ENCODE results near the gene ZFAND3.

DNA sequence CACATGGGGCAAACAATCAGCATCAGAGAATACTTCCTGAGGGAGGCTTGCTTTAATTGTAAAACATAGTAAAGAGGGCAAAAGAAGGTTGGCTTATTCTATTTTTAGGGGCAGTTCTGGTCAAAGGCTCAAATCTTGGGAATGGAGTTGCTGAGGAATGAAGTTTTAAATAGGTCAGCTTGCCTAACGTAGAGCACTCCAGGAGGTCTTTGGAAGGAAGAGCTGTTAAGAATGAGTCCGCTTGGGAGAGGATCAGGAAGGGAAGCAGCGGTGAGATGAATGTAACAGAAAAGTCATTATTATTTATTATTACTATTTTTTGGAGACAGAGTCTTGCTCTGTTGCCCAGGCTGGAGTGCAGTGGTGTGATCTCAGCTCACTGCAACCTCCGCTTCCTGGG is 108.7 kb downstream of the ZFAND3 start:
- TF ChIP-seq EZH2 (IDR thresholded peaks at IDR 0.05; ENCODE audit: low read depth, unreplicated experiment) (no peak), POLR2AphosphoS5 (IDR thresholded peaks at IDR 0.05; ENCODE audit: low read depth) (no peak), EZH2phosphoT487 (IDR thresholded peaks at IDR 0.05; ENCODE audit: unreplicated experiment) (no peak), ZNF331 (CRISPR knock-in tag; IDR thresholded peaks at IDR 0.05; ENCODE audit: low read depth) (no peak)
- TF ChIP-seq, protein P1, sequence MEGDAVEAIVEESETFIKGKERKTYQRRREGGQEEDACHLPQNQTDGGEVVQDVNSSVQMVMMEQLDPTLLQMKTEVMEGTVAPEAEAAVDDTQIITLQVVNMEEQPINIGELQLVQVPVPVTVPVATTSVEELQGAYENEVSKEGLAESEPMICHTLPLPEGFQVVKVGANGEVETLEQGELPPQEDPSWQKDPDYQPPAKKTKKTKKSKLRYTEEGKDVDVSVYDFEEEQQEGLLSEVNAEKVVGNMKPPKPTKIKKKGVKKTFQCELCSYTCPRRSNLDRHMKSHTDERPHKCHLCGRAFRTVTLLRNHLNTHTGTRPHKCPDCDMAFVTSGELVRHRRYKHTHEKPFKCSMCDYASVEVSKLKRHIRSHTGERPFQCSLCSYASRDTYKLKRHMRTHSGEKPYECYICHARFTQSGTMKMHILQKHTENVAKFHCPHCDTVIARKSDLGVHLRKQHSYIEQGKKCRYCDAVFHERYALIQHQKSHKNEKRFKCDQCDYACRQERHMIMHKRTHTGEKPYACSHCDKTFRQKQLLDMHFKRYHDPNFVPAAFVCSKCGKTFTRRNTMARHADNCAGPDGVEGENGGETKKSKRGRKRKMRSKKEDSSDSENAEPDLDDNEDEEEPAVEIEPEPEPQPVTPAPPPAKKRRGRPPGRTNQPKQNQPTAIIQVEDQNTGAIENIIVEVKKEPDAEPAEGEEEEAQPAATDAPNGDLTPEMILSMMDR (conservative IDR thresholded peaks at IDR 0.05; ENCODE audit: low read depth in 2 of 2), result no peak
- TF ChIP-seq, protein P2, sequence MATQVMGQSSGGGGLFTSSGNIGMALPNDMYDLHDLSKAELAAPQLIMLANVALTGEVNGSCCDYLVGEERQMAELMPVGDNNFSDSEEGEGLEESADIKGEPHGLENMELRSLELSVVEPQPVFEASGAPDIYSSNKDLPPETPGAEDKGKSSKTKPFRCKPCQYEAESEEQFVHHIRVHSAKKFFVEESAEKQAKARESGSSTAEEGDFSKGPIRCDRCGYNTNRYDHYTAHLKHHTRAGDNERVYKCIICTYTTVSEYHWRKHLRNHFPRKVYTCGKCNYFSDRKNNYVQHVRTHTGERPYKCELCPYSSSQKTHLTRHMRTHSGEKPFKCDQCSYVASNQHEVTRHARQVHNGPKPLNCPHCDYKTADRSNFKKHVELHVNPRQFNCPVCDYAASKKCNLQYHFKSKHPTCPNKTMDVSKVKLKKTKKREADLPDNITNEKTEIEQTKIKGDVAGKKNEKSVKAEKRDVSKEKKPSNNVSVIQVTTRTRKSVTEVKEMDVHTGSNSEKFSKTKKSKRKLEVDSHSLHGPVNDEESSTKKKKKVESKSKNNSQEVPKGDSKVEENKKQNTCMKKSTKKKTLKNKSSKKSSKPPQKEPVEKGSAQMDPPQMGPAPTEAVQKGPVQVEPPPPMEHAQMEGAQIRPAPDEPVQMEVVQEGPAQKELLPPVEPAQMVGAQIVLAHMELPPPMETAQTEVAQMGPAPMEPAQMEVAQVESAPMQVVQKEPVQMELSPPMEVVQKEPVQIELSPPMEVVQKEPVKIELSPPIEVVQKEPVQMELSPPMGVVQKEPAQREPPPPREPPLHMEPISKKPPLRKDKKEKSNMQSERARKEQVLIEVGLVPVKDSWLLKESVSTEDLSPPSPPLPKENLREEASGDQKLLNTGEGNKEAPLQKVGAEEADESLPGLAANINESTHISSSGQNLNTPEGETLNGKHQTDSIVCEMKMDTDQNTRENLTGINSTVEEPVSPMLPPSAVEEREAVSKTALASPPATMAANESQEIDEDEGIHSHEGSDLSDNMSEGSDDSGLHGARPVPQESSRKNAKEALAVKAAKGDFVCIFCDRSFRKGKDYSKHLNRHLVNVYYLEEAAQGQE (IDR thresholded peaks at IDR 0.05; ENCODE audit: unreplicated experiment), result no peak
- TF ChIP-seq, protein P3, sequence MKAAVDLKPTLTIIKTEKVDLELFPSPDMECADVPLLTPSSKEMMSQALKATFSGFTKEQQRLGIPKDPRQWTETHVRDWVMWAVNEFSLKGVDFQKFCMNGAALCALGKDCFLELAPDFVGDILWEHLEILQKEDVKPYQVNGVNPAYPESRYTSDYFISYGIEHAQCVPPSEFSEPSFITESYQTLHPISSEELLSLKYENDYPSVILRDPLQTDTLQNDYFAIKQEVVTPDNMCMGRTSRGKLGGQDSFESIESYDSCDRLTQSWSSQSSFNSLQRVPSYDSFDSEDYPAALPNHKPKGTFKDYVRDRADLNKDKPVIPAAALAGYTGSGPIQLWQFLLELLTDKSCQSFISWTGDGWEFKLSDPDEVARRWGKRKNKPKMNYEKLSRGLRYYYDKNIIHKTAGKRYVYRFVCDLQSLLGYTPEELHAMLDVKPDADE (IDR thresholded peaks at IDR 0.05), result no peak

All from GM23338 (cell line).